HG03354 (cell line): ENCODE results near the gene CNOT2.
A peak's percentile ranks its signal among the peaks of the same experiment; 100 is the strongest.
"Not testable (repeated sequence)": the region's sequence is repeated elsewhere in the genome, so short reads cannot be mapped to it uniquely, and the experiment has no call there.

Experiments
- ATAC-seq: cut with Tn5 transposase; IDR thresholded peaks from one replicate; pipeline ENCODE4 v1.9.1; 2021; ENCODE audit warnings: mild to moderate bottlenecking; ENCODE audit not compliant: unreplicated experiment, poor library complexity, severe bottlenecking

The CNOT2 gene

GRCh38 chr12:70354787-70355186, 111.6 kb downstream of the CNOT2 start:
- ATAC-seq = no peak

GRCh38 chr12:70355972-70356371, 112.7 kb downstream of the CNOT2 start:
- no peak for ATAC-seq

- ATAC-seq = no peak
These were observed 116.4 kb downstream of the CNOT2 start for GRCh38 chr12:70359458-70360197.

- no peak for ATAC-seq
These were observed 117.0 kb downstream of the CNOT2 start for GRCh38 chr12:70360218-70360617.

- no peak for ATAC-seq
These were observed 121.6 kb downstream of the CNOT2 start for GRCh38 chr12:70364695-70365397.

- no peak for ATAC-seq
These were observed 122.1 kb downstream of the CNOT2 start for GRCh38 chr12:70365398-70365647.

GRCh38 chr12:70365648-70366518, 122.7 kb downstream of the CNOT2 start, which contains the start of gene KCNMB4:
Gene KCNMB4, plus strand, starts transcription at chr12:70366290. Its CDS starts 445 bp downstream, at chr12:70366735.
- peak; percentile 83 for ATAC-seq

GRCh38 chr12:70366581-70367257, 123.5 kb downstream of the CNOT2 start:
- peak; percentile 55 for ATAC-seq

- no peak for ATAC-seq
These were observed 124.3 kb downstream of the CNOT2 start for GRCh38 chr12:70367258-70368141.

GRCh38 chr12:70372881-70373280, 129.6 kb downstream of the CNOT2 start:
- no peak for ATAC-seq

- ATAC-seq = no peak
These were observed 136.6 kb downstream of the CNOT2 start for GRCh38 chr12:70379846-70380245.

- no peak for ATAC-seq
These were observed 140.3 kb downstream of the CNOT2 start for GRCh38 chr12:70383484-70383883.

GRCh38 chr12:70383886-70384285, 140.7 kb downstream of the CNOT2 start:
- no peak for ATAC-seq

GRCh38 chr12:70386771-70387170, 143.5 kb downstream of the CNOT2 start:
- ATAC-seq = no peak

GRCh38 chr12:70389678-70390077, 146.4 kb downstream of the CNOT2 start:
- ATAC-seq = no peak

- not testable (repeated sequence) for ATAC-seq
These were observed 149.4 kb downstream of the CNOT2 start for GRCh38 chr12:70392631-70393030.

- ATAC-seq = no peak
These were observed 150.7 kb downstream of the CNOT2 start for GRCh38 chr12:70393787-70394499.

- ATAC-seq = no peak
These were observed 154.8 kb downstream of the CNOT2 start for GRCh38 chr12:70398002-70398401.
